Urinary bladder (tissue), 4 donors: ENCODE results near the gene PDZRN3. TPM values are rescaled to one million over a fixed set of nuclear protein-coding genes. Genes with fewer than 3 reads are reported as not detected.

Experiments
- DNase-seq: peaks from one replicate; pipeline ENCODE4 v3.0.0-alpha.2; 2015; ENCODE audit errors: extremely low spot score
- H3K27ac ChIP-seq: one replicate; pipeline ENCODE4 v1.5.1; 2013; ENCODE audit warnings: low read depth, mild to moderate bottlenecking, moderate library complexity
- H3K36me3 ChIP-seq: one replicate; pipeline ENCODE4 v1.6.1; 2013; ENCODE audit warnings: mild to moderate bottlenecking, moderate library complexity; ENCODE audit not compliant: insufficient read depth
- H3K4me1 ChIP-seq: one replicate; pipeline ENCODE4 v1.6.1; 2013; ENCODE audit warnings: mild to moderate bottlenecking, moderate library complexity; ENCODE audit not compliant: insufficient read depth
- H3K4me3 ChIP-seq: one replicate; pipeline ENCODE4 v1.5.1; 2013; ENCODE audit warnings: low read depth, low read length
- WGBS: extraction: QIAGEN DNeasy Blood & Tissue Kit; methylation state at CpG from one replicate; pipeline ENCODE4 v1.1.7; 2013; 5-methylcytosine and 5-hydroxymethylcytosine counted together
- polyA plus RNA-seq: library from polyadenylated mRNA; stranded (reverse); fragments of 200-250 nt; gene quantifications from one replicate; pipeline ENCODE4 v1.2.3, GENCODE V29; 2013
- total RNA-seq: library from RNA; depleted of rRNA; stranded (reverse); fragments of >200 nt; gene quantifications from one replicate; pipeline ENCODE4 v1.2.3, GENCODE V29; 2014
- donor health status: healthy with polysubstance abuse.
- donor health status: healthy.

Gene PDZRN3
- total and polyA plus RNA-seq, 2 donors, result 61.6 to 98.0 TPM

DNA sequence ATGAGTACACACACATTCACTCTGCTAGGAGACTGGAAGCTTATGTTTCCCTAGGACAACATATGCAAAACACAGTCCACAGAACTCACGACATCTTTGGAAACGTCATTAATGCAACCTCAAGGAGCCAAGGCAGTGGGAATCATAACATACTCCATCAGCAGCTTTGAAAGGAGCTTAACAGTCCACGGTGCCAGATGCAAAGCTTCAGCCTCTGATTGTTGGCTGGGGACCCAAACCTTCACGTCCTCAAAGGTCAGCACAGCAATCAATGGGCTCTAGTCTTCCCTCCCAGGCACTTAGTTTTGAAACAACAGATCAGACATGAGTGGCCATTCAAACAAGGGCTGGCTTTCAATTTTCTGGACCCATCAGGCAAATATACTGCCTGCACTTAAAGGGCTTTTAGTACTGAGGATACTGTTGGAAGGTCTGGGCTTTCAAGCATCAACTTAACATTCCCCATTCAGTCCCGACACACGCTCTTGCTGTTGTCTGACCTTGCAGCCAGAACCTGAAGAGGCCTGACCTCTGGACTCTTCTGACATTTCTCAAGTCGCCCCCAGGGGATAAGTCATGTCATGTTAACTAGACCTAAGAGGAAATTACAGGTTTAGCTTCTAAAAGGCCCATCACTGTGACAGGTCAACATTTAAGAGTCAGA, 223.0 kb downstream of the PDZRN3 start:
- H3K36me3 ChIP-seq, result no peaks in the 10 kb centered on the region
- peaks cover 2% of the 10 kb centered on the region for H3K4me1 ChIP-seq
- peak overlapping the region; percentile 53 for H3K27ac ChIP-seq
- DNase-seq, result no peak
- WGBS, result 33% methylated on average over 7 of the region's 7 CpGs
- no peak overlapping the region for H3K4me3 ChIP-seq

DNA sequence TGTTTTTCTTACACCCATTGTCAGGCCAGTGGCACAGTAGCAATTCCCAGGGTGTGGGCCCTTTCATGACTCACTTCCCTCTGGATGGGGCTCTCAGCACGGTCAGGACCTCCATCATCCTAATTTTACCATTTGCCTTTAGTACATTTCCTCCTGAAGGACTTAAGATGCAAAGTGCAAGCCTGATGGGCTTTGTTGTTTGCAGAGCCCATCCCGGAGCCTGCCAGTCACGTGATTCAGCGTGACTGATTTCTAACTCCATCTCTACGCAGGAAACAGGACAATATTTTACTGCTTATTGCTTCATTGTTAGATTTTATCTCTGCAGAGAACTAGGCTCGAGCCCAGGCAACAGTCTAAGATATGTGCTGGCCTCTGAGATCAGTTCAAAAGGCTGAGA, 223.7 kb downstream of the PDZRN3 start:
- H3K4me1 ChIP-seq, result peaks cover 2% of the 10 kb centered on the region
- no peaks in the 10 kb centered on the region for H3K36me3 ChIP-seq
- DNase-seq, result no peak
- peak overlapping the region; percentile 42 for H3K27ac ChIP-seq
- WGBS, result 17% methylated on average over 6 of the region's 6 CpGs
- no peak overlapping the region for H3K4me3 ChIP-seq

DNA sequence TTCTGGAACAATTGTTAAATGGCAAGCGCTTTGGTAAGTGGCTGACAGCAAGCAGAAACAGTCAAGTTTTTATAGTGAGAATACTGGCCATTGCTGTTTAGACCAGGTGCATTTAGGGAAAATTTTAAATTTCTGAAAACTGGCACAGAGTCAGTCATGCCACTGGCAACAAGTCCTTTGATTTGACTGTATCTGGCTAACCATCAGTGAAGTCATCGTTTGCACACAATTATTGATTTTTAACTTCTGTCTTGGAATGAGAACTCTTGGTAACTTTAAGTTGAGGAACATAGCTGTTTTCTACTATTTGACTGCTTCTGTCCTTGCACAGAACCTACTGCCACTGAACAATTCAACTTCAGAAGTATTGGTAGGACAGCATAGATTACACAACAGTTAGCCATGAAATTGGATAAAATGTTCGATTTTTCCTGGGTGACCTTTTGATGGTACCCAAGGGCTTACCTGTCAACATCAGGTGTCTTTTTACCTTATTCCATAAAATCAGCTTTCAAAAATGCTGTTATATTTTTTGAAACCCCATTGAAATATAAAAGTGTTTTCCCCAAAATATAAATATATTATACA, 225.0 kb downstream of the PDZRN3 start:
- Histone ChIP-seq H3K36me3 (no peaks in the 10 kb centered on the region), H3K4me3 (no peak overlapping the region), H3K27ac (peak overlapping the region; percentile 38), H3K4me1 (peaks cover 2% of the 10 kb centered on the region)
- WGBS, result 90% methylated on average over 3 of the region's 3 CpGs
- no peak for DNase-seq

DNA sequence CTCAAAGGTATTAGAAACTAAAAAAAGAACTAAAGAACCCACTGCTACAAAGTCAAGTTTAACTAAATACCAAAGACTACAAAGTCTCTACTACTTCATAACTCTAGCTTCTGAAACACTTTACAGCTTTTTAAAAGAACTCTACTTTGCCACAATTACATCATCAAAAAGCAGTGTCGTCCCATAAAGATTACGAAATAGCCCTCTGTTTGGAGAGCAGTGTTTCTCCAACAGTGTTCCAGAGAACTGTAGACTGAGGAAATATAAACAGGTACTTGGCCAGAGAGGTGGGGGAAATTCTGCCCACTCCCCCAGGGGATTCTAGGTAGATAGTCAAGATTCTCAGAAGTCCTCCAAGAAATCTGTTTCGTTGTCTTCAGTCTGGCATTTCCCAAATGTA, 225.6 kb downstream of the PDZRN3 start:
- Histone ChIP-seq H3K4me1 (no peaks in the 10 kb centered on the region), H3K27ac (no peak overlapping the region), H3K36me3 (no peaks in the 10 kb centered on the region), H3K4me3 (no peak overlapping the region)
- DNase-seq, result no peak
- WGBS, result 53% methylated on average over 3 of the region's 3 CpGs

DNA sequence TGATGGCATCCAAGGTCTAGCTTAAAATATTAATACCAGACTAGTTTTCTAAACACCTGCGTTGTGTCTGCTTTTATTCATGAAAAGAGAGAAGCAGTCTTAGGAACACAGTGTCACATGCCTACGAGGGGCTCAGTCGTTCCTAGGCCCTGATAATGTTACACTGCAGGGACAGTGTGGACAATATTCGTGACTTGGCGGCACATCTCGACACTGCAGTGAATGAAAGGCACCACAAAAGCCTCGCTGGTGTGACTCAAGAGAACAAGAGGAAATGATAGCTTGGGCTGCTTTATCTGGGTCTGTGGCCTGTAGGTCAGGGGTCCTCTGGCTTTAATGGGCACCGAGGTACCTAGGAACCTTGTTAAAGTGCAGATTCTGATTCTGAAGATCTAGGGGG, 226.7 kb downstream of the PDZRN3 start:
- 88% methylated on average over 8 of the region's 8 CpGs for WGBS
- H3K4me3 ChIP-seq, result no peak overlapping the region
- no peaks in the 10 kb centered on the region for H3K36me3 ChIP-seq
- DNase-seq, result no peak
- no peaks in the 10 kb centered on the region for H3K4me1 ChIP-seq
- no peak overlapping the region for H3K27ac ChIP-seq

DNA sequence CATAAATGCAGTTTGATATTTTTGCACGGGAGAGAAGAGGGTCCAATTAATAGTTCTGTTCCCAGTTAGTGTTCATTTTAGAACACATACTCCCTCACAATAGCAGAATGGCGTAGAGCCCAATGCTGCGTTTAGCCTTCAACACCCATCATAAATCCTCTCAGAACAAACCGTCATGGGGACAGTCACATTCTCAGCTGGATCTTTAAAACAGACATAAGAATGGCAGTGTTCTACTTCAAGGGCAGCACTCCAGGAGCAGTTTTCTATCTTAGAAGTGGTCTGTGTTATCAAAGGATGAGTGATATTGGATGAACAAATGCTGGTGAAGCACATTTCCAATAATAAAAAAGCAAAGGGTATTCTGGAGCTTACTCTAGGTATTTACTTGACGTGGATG, 230.5 kb downstream of the PDZRN3 start:
- Histone ChIP-seq H3K4me1 (no peaks in the 10 kb centered on the region), H3K36me3 (no peaks in the 10 kb centered on the region), H3K27ac (no peak overlapping the region), H3K4me3 (no peak overlapping the region)
- no peak for DNase-seq
- WGBS, result 44% methylated on average over 5 of the region's 5 CpGs

DNA sequence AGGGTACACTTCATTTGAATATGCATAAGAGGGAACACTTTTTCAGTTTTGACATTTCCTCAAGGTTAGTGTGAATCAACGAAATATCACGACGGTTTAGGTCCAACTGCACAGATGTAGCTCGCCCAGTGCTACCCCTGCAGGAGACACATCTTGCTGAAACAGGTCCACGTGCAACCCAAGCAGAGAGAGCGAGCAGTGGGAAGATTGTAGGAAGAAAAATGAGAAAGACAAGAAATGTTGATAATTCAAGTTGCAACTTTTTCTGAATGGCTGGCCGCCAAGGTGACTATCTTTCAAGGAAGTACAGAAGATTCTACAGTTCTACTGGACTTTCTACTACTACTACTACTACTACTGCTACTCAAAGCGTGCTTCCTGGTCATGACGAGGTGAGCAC, 231.7 kb downstream of the PDZRN3 start:
- DNase-seq, result no peak
- Histone ChIP-seq H3K4me1 (no peaks in the 10 kb centered on the region), H3K4me3 (no peak overlapping the region), H3K27ac (no peak overlapping the region), H3K36me3 (no peaks in the 10 kb centered on the region)
- 94% methylated on average over 9 of the region's 9 CpGs for WGBS

DNA sequence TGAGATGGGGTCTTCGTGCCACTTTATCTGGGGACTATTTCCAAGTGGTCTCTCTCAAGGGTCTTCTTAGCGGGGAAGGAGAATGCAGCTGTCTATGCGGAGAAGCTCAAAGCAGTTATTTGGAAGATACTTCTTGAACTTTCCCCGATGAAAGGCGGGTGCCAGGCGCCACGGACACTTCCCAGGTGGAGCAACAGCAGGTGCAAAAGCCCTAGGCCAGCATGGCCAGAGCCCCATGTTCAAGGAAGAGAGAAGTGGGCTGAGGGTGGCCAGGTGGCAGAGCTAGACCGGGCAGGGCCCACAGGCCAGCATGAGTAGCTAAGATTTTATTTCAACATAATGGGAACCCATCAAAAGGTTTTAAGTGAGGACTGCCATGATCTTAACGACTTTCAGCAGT, 232.8 kb downstream of the PDZRN3 start:
- 94% methylated on average over 9 of the region's 9 CpGs for WGBS
- DNase-seq, result no peak
- H3K4me1 ChIP-seq, result no peaks in the 10 kb centered on the region
- no peak overlapping the region for H3K4me3 ChIP-seq
- H3K36me3 ChIP-seq, result no peaks in the 10 kb centered on the region
- no peak overlapping the region for H3K27ac ChIP-seq

DNA sequence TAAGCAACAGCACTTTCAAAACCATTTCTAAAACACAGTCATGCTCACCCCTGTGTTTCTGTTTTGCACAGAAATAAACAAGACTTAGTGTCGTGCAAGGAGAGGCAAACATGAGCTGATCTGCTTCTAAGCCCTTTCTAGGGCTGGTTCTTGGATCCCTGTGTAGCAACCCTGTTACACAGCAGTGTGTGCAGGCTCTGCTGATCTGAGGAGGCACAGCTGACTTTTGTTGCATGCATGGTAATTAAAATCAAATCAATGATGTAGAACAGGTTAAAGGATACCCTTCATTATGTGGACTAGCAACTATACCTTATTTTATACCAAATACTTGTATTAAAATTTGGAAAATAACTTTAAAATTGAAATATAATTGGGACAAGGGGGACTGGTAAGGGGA, 234.8 kb downstream of the PDZRN3 start:
- H3K36me3 ChIP-seq, result no peaks in the 10 kb centered on the region
- no peak overlapping the region for H3K27ac ChIP-seq
- no peak for DNase-seq
- WGBS, result 55% methylated on average over 1 of the region's 1 CpG
- no peaks in the 10 kb centered on the region for H3K4me1 ChIP-seq
- H3K4me3 ChIP-seq, result no peak overlapping the region

DNA sequence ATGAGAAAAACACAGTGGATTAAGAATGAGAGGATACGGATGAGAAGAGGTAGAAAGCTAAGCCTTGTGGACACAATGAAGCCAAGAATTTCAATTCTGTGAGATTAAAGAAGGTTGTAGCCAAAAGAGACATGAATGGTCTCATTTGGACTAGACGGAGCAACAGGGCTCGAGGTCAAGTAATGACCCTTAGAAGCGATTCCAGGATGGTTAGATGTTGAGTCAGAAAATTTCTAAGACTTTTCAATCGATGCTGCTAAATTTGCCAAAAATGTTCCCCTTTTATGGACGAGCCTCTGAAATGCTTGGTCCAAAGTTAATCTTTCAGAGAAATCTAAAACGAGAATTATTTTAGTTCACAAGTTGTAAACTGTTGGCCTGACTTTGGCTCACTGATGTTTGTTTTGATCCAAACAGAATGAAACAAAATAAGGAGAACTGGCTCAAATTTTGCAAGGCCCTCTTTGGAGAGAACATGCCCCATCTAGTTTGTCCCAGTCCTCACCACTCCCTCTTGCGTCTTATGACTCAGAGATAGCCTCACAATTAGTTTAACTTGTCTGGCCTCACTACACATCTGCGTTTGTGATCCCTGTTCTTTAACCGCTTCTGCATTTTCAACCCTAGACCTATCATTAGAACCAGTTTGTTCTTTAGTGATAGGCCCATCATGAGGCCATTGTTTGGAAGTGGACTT, 235.5 kb downstream of the PDZRN3 start:
- Histone ChIP-seq H3K4me1 (no peaks in the 10 kb centered on the region), H3K4me3 (no peak overlapping the region), H3K36me3 (no peaks in the 10 kb centered on the region), H3K27ac (no peak overlapping the region)
- no peak for DNase-seq
- 61% methylated on average over 10 of the region's 10 CpGs for WGBS

DNA sequence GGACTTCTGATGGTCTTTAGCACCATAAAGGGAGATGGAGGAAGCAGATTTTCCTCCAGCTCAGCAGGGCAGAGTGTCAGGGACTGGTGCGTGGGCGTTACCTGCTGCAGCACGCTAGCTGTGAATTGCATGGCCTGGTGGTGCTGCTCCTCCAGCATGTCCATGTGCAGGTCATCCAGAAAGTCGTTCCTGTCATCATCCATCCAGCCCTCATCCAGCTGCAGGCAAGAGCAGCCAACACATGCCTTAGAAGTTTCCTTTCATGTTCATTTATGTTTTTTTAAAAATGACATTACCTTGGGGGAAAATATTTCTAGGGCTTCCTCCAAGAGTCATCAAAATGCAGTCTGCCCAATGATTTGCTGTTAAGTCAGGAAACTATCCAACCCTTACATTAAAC, 239.2 kb downstream of the PDZRN3 start:
- no peak for DNase-seq
- Histone ChIP-seq H3K36me3 (no peaks in the 10 kb centered on the region), H3K27ac (no peak overlapping the region), H3K4me1 (no peaks in the 10 kb centered on the region), H3K4me3 (no peak overlapping the region)
- WGBS, result 76% methylated on average over 4 of the region's 4 CpGs

DNA sequence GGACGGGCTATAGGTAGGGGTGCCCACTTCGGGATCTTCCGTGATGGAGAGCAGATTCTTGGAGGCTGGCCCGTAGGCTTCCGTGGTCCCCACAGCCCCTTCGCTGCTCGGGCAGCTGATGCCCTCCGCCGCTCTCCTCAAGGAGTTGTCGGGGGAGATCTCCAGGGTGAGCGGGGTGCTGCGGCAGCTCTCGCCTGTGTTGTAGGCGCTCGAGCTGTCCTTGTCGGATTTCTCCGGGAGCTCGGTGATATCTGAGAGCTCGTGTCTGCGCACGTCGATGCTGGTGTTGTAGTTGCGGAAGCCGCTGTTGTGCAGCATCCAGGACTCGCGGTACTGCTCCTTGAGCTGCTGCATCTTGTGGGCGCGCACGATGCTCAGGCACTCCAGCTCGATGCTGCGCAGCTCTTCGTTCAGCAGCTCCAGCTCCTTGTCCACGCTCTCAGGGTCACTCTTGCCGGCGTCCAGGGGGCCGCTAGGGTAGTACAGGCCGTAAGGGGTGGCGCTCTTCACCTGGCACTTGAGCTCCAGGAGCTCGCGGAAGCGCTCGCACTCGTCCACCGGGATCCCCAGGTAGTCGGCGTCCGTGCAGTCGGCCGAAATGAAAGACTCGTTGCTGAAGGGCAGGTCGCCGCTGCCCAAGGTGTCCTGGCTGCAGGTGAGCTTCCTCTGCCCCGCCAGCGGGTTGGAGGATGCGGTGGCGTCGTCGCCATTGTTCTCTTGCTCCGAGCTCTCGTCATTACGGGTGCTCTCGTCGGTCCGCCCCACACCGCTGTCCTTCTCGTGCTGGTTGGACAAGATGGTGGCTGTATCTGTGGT, 240.4 kb downstream of the PDZRN3 start:
- no peak overlapping the region for H3K27ac ChIP-seq
- H3K4me3 ChIP-seq, result no peak overlapping the region
- 93% methylated on average over 66 of the region's 66 CpGs for WGBS
- DNase-seq, result no peak
- H3K4me1 ChIP-seq, result no peaks in the 10 kb centered on the region
- H3K36me3 ChIP-seq, result no peaks in the 10 kb centered on the region

DNA sequence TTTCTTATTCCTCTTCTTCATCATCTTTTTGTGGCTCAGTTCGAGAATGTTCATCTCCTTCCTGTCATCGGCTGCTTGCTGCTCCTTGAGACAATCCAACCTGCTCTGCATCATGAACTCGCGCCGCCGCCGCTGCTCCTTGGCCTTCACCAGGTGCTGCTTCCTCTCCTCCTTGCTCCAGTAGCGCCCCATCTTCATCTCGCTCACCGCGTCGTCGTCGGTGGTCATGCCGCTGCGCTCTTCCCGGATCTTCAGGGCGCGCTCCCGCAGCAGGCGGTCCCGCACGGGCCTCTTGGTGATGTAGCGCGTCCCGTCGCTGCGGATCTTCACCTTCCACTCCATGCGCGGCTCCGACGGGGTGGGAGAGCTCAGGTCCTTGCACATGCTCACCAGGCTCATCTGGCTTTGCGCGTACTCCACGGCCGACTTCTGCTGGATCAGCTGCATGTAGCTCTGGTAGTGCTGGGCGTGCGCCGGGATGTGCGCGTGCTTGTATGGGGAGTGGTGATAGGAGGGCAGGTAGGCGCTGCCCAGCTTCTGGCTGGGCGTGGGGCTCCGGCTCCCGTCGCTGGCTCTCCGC, 241.2 kb downstream of the PDZRN3 start:
- no peak for DNase-seq
- Histone ChIP-seq H3K27ac (no peak overlapping the region), H3K4me1 (no peaks in the 10 kb centered on the region), H3K36me3 (no peaks in the 10 kb centered on the region), H3K4me3 (no peak overlapping the region)
- WGBS, result 87% methylated on average over 47 of the region's 47 CpGs
